AG04450 (cell line): ENCODE results near the gene CDC14B. TPM values are rescaled to one million over a fixed set of nuclear protein-coding genes. Genes with fewer than 3 reads are reported as not detected.

Experiments used
- CTCF ChIA-PET: fragments of 300-600, 350-600 bp; formaldehyde crosslinking; extraction: SDS; loops from one replicate; lab custom pipeline; 2022; ENCODE audit warnings: antibody characterized with exemption, inconsistent platforms; lab: Charles Lee
- POLR2A ChIA-PET: fragments of 350-600 bp; formaldehyde crosslinking; extraction: SDS; loops from one replicate; lab custom pipeline; 2021; ENCODE audit warnings: antibody characterized with exemption, inconsistent platforms; lab: Yijun Ruan, JAX
- DNase-seq: peaks from one replicate; pipeline ENCODE4 v3.0.0-alpha.2; 2011; ENCODE audit warnings: low read depth, low spot score
- H3K27ac ChIP-seq: one replicate; pipeline ENCODE4 v1.5.1; 2012; ENCODE audit warnings: low read depth, low read length, control low read depth
- H3K27me3 ChIP-seq: one replicate; pipeline ENCODE4 v1.6.0; 2012; ENCODE audit warnings: low read length; ENCODE audit not compliant: control insufficient read depth, insufficient read depth
- H3K4me3 ChIP-seq: 2 replicates; pipeline ENCODE4 v1.5.1; 2011; ENCODE audit warnings: mild to moderate bottlenecking, low read depth, low read length, control low read depth
- H3K9me3 ChIP-seq: 2 replicates; pipeline ENCODE4 v1.5.1; 2012; ENCODE audit warnings: low read length; ENCODE audit not compliant: control insufficient read depth, insufficient read depth
- CTCF ChIP-seq: IDR thresholded peaks from 2 replicates; pipeline ENCODE4 v1.5.1; 2011; ENCODE audit warnings: low read depth, low read length, control low read depth, inconsistent platforms
- polyA plus RNA-seq: library from polyadenylated mRNA; depleted of rRNA; stranded (reverse); fragments of >200 nt; gene quantifications from 2 replicates; pipeline ENCODE4 v1.2.3, GENCODE V29; 2011

CDC14B gene
- polyA plus RNA-seq, 1 experiment, result 19.1 TPM

GRCh38 chr9:96665789-96666188 lies 46.1 kb upstream of the CDC14B start:
- Histone ChIP-seq H3K27ac (no peak overlapping the region), H3K9me3 (peaks cover 4% of the 10 kb centered on the region; the same call in 1 of the 2 replicates), H3K4me3 (no peak overlapping the region), H3K27me3 (no peaks in the 10 kb centered on the region)
- TF ChIP-seq CTCF, result no peak
- CTCF ChIA-PET, result interaction anchor here (0.6 to 5.8 kb wide), 15 partner anchors 8 to 1167 kb away, joined by 3 to 67 read pairs (median 3); no protein-coding TSS in a partner anchor
- POLR2A ChIA-PET, result no interaction called here
- no peak for DNase-seq

- H3K27me3 ChIP-seq, result no peaks in the 10 kb centered on the region
- TF ChIP-seq CTCF, result no peak
- no peak for DNase-seq
- H3K4me3 ChIP-seq, result no peak overlapping the region
- H3K27ac ChIP-seq, result no peak overlapping the region
- no peaks in the 10 kb centered on the region; the same call in 1 of the 2 replicates for H3K9me3 ChIP-seq
- ChIA-PET POLR2A (no interaction called here), CTCF (interaction anchor here (0.7 to 5.8 kb wide), 3 partner anchors 23 to 926 kb away, joined by 5 to 67 read pairs (median 6); no protein-coding TSS in a partner anchor)
These were observed 44.0 kb upstream of the CDC14B start for GRCh38 chr9:96663506-96664120.

GRCh38 chr9:96661711-96662110 lies 42.1 kb upstream of the CDC14B start:
- TF ChIP-seq CTCF, result no peak
- Histone ChIP-seq H3K4me3 (no peak overlapping the region), H3K9me3 (no peaks in the 10 kb centered on the region; the same call in 1 of the 2 replicates), H3K27ac (no peak overlapping the region), H3K27me3 (peaks cover 2% of the 10 kb centered on the region)
- ChIA-PET CTCF (interaction anchor here (1.3 kb wide), 1 partner anchor 334 kb away, joined by 3 read pairs; no protein-coding TSS in a partner anchor), POLR2A (no interaction called here)
- DNase-seq, result no peak

GRCh38 chr9:96660692-96661248 lies 41.1 kb upstream of the CDC14B start:
- DNase-seq, result no peak
- POLR2A ChIA-PET, result no interaction called here
- H3K4me3 ChIP-seq, result no peak overlapping the region
- no peaks in the 10 kb centered on the region; the same call in 1 of the 2 replicates for H3K9me3 ChIP-seq
- peaks cover 2% of the 10 kb centered on the region for H3K27me3 ChIP-seq
- no peak for TF ChIP-seq CTCF
- no peak overlapping the region for H3K27ac ChIP-seq
- CTCF ChIA-PET, result interaction anchor here (1.3 kb wide), 1 partner anchor 333 kb away, joined by 3 read pairs; no protein-coding TSS in a partner anchor
